Measurements from ENCODE around the gene BANP.

The BANP gene

DNA sequence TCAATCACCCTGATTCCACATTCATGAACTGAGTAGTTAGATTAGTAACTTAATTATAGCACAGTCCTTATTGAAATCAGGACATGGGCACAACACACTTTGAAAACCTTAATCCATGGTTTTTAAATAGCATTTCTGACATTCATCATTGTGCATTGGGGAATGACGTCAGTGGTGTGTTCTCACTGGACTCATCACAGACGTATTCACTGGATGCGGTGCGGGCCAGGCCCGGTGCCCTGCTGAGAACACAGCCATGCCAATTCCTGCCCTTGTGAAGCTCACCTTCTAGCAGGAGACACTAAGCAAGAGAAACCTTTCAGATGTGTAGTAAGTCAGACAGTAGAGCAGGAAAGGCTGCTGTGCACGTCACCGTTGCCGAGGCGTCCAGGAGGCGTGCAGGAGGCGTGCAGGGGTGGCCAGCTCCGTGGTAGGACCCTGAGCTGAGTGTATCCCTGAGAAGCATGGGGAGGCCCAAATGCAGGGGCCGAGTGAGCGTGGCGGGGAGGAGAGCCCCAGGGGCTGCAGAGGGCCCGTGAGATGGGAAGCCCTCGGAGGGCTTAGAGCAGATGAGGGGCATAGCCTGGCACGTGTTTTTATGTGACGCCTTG, 12.9 kb downstream of the BANP start:
- Histone ChIP-seq H3K27ac (ENCODE audit: low read length) (no peak overlapping the region), H3K9me3 (ENCODE audit: control insufficient read depth, low read depth, low read length) (no peaks in the 10 kb centered on the region), H3K4me3 (ENCODE audit: low read length) (no peak overlapping the region), H3K36me3 (ENCODE audit: control insufficient read depth, low read depth, low read length) (no peaks in the 10 kb centered on the region), H3K9ac (ENCODE audit: low read length) (no peak overlapping the region), H3K27me3 (ENCODE audit: control insufficient read depth, insufficient read depth, low read length) (no peaks in the 10 kb centered on the region), H3K4me1 (ENCODE audit: control insufficient read depth, low read depth, low read length) (no peaks in the 10 kb centered on the region)

DNA sequence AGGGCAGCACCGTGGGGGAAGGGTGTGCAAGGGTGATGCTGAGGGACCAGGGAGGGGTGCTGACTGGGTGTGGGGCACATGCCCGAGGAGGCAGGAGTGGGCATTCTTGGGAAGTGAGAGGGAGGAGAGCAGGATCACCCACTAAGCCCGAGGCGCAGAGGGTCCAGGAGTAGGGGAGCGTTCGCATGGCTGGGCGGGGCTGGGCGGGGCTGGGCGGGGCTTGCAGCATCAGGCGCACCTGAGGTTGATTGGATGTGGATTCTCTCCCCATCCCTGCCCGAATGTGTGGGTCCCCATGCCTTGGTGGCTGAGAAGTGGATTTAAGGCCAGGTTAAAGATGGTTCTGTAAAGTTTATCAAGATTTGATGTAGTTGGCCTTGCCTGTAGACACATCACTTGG, 14.2 kb downstream of the BANP start:
- H3K4me3 ChIP-seq (ENCODE audit: low read length) = no peak overlapping the region
- no peak overlapping the region for H3K27ac ChIP-seq (ENCODE audit: low read length)
- H3K9me3 ChIP-seq (ENCODE audit: control insufficient read depth, low read depth, low read length) = no peaks in the 10 kb centered on the region
- H3K36me3 ChIP-seq (ENCODE audit: control insufficient read depth, low read depth, low read length) = no peaks in the 10 kb centered on the region
- H3K27me3 ChIP-seq (ENCODE audit: control insufficient read depth, insufficient read depth, low read length) = no peaks in the 10 kb centered on the region
- no peaks in the 10 kb centered on the region for H3K4me1 ChIP-seq (ENCODE audit: control insufficient read depth, low read depth, low read length)
- no peak overlapping the region for H3K9ac ChIP-seq (ENCODE audit: low read length)

DNA sequence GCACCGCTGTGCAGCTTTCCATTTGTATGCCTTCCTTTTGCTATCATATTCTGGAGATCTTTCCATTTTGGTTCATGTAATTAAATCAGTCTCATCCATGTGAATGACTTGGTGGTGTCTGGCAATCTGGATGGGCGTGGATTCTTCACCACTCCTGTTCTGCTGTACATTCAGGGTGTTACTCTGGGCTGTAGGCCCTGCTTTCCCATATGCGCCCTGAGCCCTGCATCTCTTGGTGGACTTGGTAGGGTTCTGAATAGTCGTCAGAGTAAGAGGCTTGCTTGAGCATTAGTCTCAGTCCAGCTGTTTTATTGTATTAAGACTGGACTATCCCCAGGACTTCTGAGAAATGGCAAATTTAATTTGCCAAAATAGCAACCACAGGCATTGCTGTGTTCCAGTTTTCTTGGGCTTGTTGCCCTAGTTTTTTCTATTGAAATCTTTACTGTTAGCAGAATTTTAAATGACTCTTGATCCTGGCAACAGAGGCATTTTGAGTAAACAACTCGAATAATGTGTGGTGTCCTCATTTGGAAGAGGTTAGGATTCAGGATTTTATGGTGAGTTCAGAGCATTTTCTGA, 14.9 kb downstream of the BANP start:
- no peak overlapping the region for H3K4me3 ChIP-seq (ENCODE audit: low read length)
- no peaks in the 10 kb centered on the region for H3K4me1 ChIP-seq (ENCODE audit: control insufficient read depth, low read depth, low read length)
- no peaks in the 10 kb centered on the region for H3K36me3 ChIP-seq (ENCODE audit: control insufficient read depth, low read depth, low read length)
- no peak overlapping the region for H3K9ac ChIP-seq (ENCODE audit: low read length)
- H3K27me3 ChIP-seq (ENCODE audit: control insufficient read depth, insufficient read depth, low read length) = no peaks in the 10 kb centered on the region
- peaks cover 2% of the 10 kb centered on the region for H3K9me3 ChIP-seq (ENCODE audit: control insufficient read depth, low read depth, low read length)
- H3K27ac ChIP-seq (ENCODE audit: low read length) = no peak overlapping the region

DNA sequence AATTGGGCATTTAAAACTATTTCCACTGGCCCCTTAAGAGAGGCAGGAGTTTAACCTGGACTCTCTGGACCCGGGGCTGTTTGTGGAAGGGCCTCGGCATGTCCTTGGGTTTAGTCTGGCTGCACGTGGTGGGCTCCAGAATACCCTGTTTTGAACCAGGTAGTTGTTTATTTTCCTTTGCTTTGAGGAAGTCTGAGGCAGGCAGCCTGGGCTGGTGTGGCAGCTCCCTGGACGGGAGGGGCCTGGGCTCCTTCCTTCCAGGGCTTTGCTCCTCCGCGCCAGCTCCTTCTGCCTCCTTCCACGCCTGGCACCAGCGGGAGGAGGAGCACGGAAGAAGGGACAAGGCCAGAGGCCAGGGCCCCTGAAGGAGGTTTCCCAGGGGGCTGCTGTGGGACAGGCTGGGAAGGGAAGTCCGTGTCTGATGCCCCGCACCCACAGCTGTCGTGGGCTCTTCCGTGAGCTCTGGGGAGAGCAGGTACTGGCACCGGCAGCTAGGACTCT, 15.5 kb downstream of the BANP start:
- H3K4me3 ChIP-seq (ENCODE audit: low read length) = no peak overlapping the region

DNA sequence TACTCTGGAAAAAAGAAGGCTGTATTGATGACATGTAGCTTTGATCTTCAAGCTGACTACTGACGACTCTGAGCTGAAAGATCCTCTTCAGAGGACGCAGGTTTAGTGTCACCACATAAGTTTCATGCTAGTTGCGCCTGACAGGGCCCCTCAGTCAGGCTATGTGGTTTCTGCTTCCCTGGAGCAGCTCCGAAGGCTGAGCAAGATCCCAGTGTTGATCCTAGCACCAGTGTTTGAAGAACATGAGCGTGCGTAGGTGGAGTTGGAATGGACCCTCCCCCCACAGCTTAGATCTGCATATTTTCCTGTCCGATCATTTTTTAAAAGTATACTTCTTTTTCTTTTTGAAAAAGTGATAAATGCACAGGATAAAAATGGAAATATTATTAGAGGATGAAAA, 17.3 kb downstream of the BANP start:
- Histone ChIP-seq H3K27me3 (ENCODE audit: control insufficient read depth, insufficient read depth, low read length) (no peaks in the 10 kb centered on the region), H3K9ac (ENCODE audit: low read length) (no peak overlapping the region), H3K9me3 (ENCODE audit: control insufficient read depth, low read depth, low read length) (peaks cover 7% of the 10 kb centered on the region), H3K4me3 (ENCODE audit: low read length) (no peak overlapping the region), H3K36me3 (ENCODE audit: control insufficient read depth, low read depth, low read length) (no peaks in the 10 kb centered on the region), H3K27ac (ENCODE audit: low read length) (no peak overlapping the region), H3K4me1 (ENCODE audit: control insufficient read depth, low read depth, low read length) (no peaks in the 10 kb centered on the region)

More for the DNA sequence above, 15.5 kb downstream of the BANP start:
- H3K9ac ChIP-seq (ENCODE audit: low read length) = no peak overlapping the region
- no peak overlapping the region for H3K27ac ChIP-seq (ENCODE audit: low read length)
- no peaks in the 10 kb centered on the region for H3K27me3 ChIP-seq (ENCODE audit: control insufficient read depth, insufficient read depth, low read length)
- no peaks in the 10 kb centered on the region for H3K4me1 ChIP-seq (ENCODE audit: control insufficient read depth, low read depth, low read length)
- H3K9me3 ChIP-seq (ENCODE audit: control insufficient read depth, low read depth, low read length) = peaks cover 7% of the 10 kb centered on the region
- H3K36me3 ChIP-seq (ENCODE audit: control insufficient read depth, low read depth, low read length) = no peaks in the 10 kb centered on the region

DNA sequence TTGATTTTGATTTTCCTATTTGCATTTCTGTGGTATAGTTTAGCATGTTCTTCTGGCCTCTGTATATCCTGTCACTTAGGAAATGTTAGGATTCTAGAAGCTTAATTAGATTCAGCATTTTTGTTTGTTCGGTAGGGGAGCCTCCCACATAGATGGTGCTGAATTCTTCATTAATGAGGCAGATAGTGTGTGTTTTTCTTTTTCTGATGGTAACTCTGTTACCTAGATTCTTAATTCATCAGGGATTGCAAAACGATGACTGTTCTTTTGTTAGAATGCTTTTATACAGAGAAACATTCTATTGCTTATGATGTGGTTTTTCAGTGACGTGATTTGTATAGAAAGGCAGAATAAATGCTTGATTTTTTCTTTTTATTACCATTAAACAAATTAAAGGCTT, 19.0 kb downstream of the BANP start:
- no peaks in the 10 kb centered on the region for H3K27me3 ChIP-seq (ENCODE audit: control insufficient read depth, insufficient read depth, low read length)
- H3K27ac ChIP-seq (ENCODE audit: low read length) = no peak overlapping the region
- no peaks in the 10 kb centered on the region for H3K4me1 ChIP-seq (ENCODE audit: control insufficient read depth, low read depth, low read length)
- no peaks in the 10 kb centered on the region for H3K36me3 ChIP-seq (ENCODE audit: control insufficient read depth, low read depth, low read length)
- peaks cover 7% of the 10 kb centered on the region for H3K9me3 ChIP-seq (ENCODE audit: control insufficient read depth, low read depth, low read length)
- H3K4me3 ChIP-seq (ENCODE audit: low read length) = no peak overlapping the region
- H3K9ac ChIP-seq (ENCODE audit: low read length) = no peak overlapping the region

DNA sequence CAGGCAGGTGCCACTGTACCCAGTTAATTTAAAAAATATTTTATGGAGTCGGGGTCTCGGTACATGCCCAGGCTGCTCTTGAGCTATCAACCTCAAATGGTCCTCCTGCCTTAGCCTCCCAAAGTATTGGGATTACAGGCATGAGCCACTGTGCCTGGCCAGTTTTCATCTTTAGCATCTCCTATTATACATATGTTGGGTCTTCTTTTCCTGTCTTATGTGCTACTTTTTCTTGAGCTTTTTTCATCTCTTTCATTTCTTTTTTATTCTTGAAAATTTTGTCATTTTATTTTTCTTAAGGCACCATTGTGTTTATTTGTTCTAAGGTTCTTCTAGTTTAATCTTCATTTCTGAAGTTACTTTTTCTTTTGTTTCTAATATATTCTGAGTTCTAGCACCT, 20.7 kb downstream of the BANP start:
- Histone ChIP-seq H3K4me1 (ENCODE audit: control insufficient read depth, low read depth, low read length) (no peaks in the 10 kb centered on the region), H3K4me3 (ENCODE audit: low read length) (no peak overlapping the region), H3K27me3 (ENCODE audit: control insufficient read depth, insufficient read depth, low read length) (no peaks in the 10 kb centered on the region), H3K9me3 (ENCODE audit: control insufficient read depth, low read depth, low read length) (peaks cover 7% of the 10 kb centered on the region), H3K27ac (ENCODE audit: low read length) (no peak overlapping the region), H3K36me3 (ENCODE audit: control insufficient read depth, low read depth, low read length) (no peaks in the 10 kb centered on the region), H3K9ac (ENCODE audit: low read length) (no peak overlapping the region)

DNA sequence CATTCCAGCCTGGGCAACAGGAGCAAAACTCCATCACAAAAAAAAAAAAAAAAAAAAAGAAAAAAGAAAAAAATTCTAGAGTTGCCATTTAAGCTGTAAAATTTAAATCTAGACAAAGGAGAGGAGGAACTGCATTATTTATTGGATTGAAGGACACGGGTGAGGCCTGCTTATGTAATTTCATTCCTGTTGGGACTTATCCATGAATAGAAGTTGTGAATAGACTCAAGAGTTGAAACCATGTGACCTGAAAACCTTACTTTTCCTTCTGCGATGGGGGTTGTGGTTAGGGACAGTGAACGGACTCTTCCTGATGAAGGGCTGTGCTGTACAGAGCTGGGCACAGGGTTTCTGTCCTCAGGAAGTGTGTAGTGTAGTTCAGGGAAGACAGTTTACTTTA, 22.5 kb downstream of the BANP start:
- no peaks in the 10 kb centered on the region for H3K36me3 ChIP-seq (ENCODE audit: control insufficient read depth, low read depth, low read length)
- no peak overlapping the region for H3K9ac ChIP-seq (ENCODE audit: low read length)
- peaks cover 7% of the 10 kb centered on the region for H3K9me3 ChIP-seq (ENCODE audit: control insufficient read depth, low read depth, low read length)
- H3K4me3 ChIP-seq (ENCODE audit: low read length) = no peak overlapping the region
- H3K27me3 ChIP-seq (ENCODE audit: control insufficient read depth, insufficient read depth, low read length) = no peaks in the 10 kb centered on the region
- H3K4me1 ChIP-seq (ENCODE audit: control insufficient read depth, low read depth, low read length) = no peaks in the 10 kb centered on the region
- no peak overlapping the region for H3K27ac ChIP-seq (ENCODE audit: low read length)

DNA sequence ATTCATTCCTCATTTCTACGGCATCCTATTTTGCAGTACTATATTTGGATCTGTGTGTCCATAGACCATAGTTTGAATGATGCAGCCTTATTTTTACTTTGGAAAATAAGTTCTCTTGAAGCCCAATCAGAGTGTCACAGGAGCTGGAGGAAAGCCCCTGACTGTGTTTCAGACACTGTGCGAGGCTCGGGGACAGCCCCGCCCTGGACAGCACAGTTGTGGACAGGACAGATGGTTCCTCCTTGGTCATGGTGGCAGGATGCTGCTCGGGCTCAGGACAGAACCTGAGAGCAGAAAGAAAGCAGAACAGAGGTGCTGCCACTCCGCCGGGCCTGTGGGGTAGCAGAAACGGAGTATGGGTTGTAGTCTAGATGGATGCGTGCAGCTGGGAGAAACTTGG, 22.9 kb downstream of the BANP start:
- Histone ChIP-seq H3K27ac (ENCODE audit: low read length) (no peak overlapping the region), H3K36me3 (ENCODE audit: control insufficient read depth, low read depth, low read length) (no peaks in the 10 kb centered on the region), H3K9me3 (ENCODE audit: control insufficient read depth, low read depth, low read length) (peaks cover 7% of the 10 kb centered on the region), H3K27me3 (ENCODE audit: control insufficient read depth, insufficient read depth, low read length) (no peaks in the 10 kb centered on the region), H3K9ac (ENCODE audit: low read length) (no peak overlapping the region), H3K4me1 (ENCODE audit: control insufficient read depth, low read depth, low read length) (no peaks in the 10 kb centered on the region), H3K4me3 (ENCODE audit: low read length) (no peak overlapping the region)

DNA sequence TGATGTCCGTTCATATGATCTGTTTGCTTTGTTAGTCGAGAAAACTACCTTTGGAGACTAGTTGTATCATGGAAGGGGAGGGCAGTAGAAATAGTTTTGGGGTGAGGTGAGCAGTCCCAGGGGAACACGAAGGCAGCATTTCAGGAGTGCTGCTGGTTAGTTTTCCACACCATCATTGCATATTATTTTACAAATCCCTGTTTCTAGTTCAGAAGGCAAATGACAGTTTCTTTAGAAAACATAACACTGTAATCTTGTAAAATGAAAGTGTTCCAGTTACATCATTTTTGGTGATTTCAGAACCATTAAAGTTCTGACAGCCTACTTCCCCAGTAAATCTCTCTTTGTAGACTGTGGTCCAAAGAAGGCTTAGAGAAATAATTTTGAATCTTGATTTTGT, 25.4 kb downstream of the BANP start:
- Histone ChIP-seq H3K4me3 (ENCODE audit: low read length) (no peak overlapping the region), H3K9ac (ENCODE audit: low read length) (no peak overlapping the region), H3K36me3 (ENCODE audit: control insufficient read depth, low read depth, low read length) (no peaks in the 10 kb centered on the region), H3K27me3 (ENCODE audit: control insufficient read depth, insufficient read depth, low read length) (no peaks in the 10 kb centered on the region), H3K9me3 (ENCODE audit: control insufficient read depth, low read depth, low read length) (peaks cover under 1% of the 10 kb centered on the region), H3K27ac (ENCODE audit: low read length) (no peak overlapping the region), H3K4me1 (ENCODE audit: control insufficient read depth, low read depth, low read length) (no peaks in the 10 kb centered on the region)

DNA sequence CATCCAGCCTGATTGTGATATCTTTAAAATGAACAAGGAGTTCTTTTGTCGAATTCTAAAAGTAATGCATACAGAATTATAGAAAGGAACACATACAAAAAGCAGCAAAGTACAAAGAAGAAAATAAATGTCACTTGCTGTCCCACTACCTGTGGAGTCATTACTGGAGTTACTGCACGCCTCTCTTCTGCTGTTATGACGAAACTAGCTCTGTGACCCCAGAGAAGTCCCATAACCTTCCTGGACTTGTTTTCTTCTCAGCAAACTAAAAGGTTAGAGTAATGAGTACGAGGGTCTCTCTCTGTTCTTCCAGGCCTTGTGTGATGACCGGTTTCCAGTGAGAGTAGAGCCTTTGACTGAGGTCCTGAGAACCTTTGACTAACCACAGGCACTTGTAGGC, 26.9 kb downstream of the BANP start:
- no peaks in the 10 kb centered on the region for H3K27me3 ChIP-seq (ENCODE audit: control insufficient read depth, insufficient read depth, low read length)
- H3K27ac ChIP-seq (ENCODE audit: low read length) = no peak overlapping the region
- no peaks in the 10 kb centered on the region for H3K4me1 ChIP-seq (ENCODE audit: control insufficient read depth, low read depth, low read length)
- H3K36me3 ChIP-seq (ENCODE audit: control insufficient read depth, low read depth, low read length) = peaks cover 4% of the 10 kb centered on the region
- no peak overlapping the region for H3K9ac ChIP-seq (ENCODE audit: low read length)
- no peaks in the 10 kb centered on the region for H3K9me3 ChIP-seq (ENCODE audit: control insufficient read depth, low read depth, low read length)
- H3K4me3 ChIP-seq (ENCODE audit: low read length) = no peak overlapping the region

DNA sequence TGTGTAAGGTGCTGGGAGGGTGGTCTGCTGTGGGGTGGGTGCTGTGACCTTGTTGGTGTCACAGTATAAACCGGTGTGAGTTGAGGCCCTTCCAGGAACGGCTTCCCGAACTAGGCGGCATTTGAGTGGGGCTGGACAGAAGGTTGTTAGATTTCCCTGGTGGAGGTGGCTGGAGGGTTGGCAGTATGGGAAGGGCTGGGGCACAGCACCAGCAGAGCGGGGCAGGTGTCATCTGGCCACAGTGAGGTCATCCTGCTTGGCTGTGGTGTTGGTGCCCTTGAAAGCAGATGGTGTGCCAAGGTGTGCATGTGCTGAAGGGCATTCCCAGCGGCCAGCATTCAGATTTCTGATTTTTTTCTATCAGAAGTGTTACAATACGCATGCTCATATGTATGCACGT, 28.1 kb downstream of the BANP start:
- peaks cover 8% of the 10 kb centered on the region for H3K36me3 ChIP-seq (ENCODE audit: control insufficient read depth, low read depth, low read length)

More for the DNA sequence above, 28.1 kb downstream of the BANP start:
- Histone ChIP-seq H3K4me1 (ENCODE audit: control insufficient read depth, low read depth, low read length) (no peaks in the 10 kb centered on the region), H3K9ac (ENCODE audit: low read length) (no peak overlapping the region), H3K27ac (ENCODE audit: low read length) (no peak overlapping the region), H3K27me3 (ENCODE audit: control insufficient read depth, insufficient read depth, low read length) (no peaks in the 10 kb centered on the region), H3K9me3 (ENCODE audit: control insufficient read depth, low read depth, low read length) (no peaks in the 10 kb centered on the region), H3K4me3 (ENCODE audit: low read length) (no peak overlapping the region)
